ENCODE measurements around the gene SCPEP1. TPM values are rescaled to one million over a fixed set of nuclear protein-coding genes. Genes with fewer than 3 reads are reported as not detected.

Gene SCPEP1
- total RNA-seq, 4 donors from 2014 or later, result 22.2 to 156 (median 59.2) TPM

- TF ChIP-seq, protein P1, sequence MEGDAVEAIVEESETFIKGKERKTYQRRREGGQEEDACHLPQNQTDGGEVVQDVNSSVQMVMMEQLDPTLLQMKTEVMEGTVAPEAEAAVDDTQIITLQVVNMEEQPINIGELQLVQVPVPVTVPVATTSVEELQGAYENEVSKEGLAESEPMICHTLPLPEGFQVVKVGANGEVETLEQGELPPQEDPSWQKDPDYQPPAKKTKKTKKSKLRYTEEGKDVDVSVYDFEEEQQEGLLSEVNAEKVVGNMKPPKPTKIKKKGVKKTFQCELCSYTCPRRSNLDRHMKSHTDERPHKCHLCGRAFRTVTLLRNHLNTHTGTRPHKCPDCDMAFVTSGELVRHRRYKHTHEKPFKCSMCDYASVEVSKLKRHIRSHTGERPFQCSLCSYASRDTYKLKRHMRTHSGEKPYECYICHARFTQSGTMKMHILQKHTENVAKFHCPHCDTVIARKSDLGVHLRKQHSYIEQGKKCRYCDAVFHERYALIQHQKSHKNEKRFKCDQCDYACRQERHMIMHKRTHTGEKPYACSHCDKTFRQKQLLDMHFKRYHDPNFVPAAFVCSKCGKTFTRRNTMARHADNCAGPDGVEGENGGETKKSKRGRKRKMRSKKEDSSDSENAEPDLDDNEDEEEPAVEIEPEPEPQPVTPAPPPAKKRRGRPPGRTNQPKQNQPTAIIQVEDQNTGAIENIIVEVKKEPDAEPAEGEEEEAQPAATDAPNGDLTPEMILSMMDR (IDR thresholded peaks at IDR 0.05; ENCODE audit: low read depth), result no peak
These were observed 59.5 kb downstream of the SCPEP1 start for GRCh38 chr17:57037411-57037810.

- TF ChIP-seq, protein P1 (IDR thresholded peaks at IDR 0.05; ENCODE audit: low read depth), result no peak
These were observed 60.6 kb downstream of the SCPEP1 start for GRCh38 chr17:57038486-57038885.

- TF ChIP-seq, protein P1 (IDR thresholded peaks at IDR 0.05; ENCODE audit: low read depth), result no peak
These were observed 62.6 kb downstream of the SCPEP1 start for GRCh38 chr17:57040571-57040970.

DNA sequence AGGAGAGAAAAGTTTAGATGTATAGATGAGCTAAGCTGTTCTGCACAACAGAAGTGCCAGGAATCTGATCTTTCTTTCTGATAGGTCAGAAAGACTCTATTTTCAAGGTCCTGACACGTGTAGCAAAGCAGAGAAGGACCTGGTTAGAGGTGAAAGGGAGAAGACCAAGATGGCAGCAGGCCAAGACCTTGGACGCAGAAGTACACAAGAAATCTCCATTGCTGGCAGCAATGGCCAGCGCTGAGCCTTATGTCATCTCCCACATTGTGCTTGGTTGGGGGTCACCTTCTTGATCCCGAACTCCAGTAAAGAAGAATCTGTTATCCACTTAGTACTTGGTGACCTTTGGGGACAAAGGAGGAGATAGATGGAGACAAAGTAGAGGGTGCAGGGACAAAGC, 65.3 kb downstream of the SCPEP1 start:
- TF ChIP-seq, protein P1 (IDR thresholded peaks at IDR 0.05; ENCODE audit: low read depth), result no peak

- TF ChIP-seq, protein P1 (IDR thresholded peaks at IDR 0.05; ENCODE audit: low read depth), result no peak
These were observed 67.3 kb downstream of the SCPEP1 start for GRCh38 chr17:57044976-57045867.

DNA sequence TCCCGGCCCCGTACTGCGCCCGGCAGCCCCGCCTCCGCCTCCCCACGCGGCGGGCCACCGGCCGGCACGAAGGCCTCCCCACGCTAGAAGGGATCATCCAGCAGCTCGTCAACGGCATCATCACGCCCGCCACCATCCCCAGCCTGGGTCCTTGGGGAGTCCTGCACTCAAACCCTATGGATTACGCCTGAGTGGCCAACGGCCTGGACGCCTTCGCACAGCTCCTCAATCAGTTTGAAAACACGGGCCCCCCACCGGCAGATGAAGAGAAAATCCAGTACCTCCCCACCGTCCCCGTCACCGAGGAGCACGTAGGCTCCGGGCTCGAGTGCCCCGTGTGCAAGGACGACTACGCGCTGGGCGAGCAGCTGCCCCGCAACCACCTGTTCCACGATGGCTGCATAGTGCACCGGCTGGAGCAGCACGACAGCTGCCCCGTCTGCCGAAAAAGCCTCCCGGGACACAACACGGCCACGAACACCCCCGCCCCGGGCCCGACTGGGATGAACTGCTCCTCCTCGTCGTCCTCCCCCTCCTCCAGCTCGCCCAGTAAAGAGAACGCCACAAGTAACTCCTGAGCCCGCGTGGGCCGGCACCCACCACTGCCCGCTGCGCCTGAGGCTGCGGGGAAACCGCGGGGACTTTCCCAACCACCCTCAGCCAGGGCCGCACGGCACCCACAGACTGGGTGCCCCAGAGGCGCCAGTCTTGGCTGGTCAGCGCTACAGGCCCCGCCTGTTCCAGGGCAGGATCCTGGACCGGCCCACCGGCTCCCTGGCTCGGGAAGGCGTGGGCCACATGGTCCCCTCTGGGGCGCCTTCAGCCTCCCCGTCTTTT, 68.2 kb downstream of the SCPEP1 start:
- TF ChIP-seq, protein P1 (IDR thresholded peaks at IDR 0.05; ENCODE audit: low read depth), result no peak

- TF ChIP-seq, protein P1 (IDR thresholded peaks at IDR 0.05; ENCODE audit: low read depth), result no peak
These were observed 68.8 kb downstream of the SCPEP1 start for GRCh38 chr17:57046749-57047148.
